Amygdala (tissue), 56 donors: ENCODE measurements around the gene CPED1.
A peak's percentile ranks its signal among the peaks of the same experiment; 100 is the strongest.

ENCODE experiments used
- DNase-seq, 56 donors: peaks; one replicate each; lab custom pipeline; 2025; lab: John Stamatoyannopoulos, UW

CPED1 gene

GRCh38 chr7:121330053-121330833 is 341.7 kb downstream of the CPED1 start:
- DNase-seq, result peak in 2 of 56 donors; percentile 0

- DNase-seq, result no peak
Measured at GRCh38 chr7:121331048-121331447, 342.5 kb downstream of the CPED1 start.

- DNase-seq, result no peak
Measured at GRCh38 chr7:121331574-121331973, 343.1 kb downstream of the CPED1 start.

- no peak for DNase-seq
Measured at GRCh38 chr7:121334376-121334775, 345.9 kb downstream of the CPED1 start.

- no peak for DNase-seq
Measured at GRCh38 chr7:121334875-121335648, 346.6 kb downstream of the CPED1 start.

GRCh38 chr7:121336579-121336978 is 348.1 kb downstream of the CPED1 start:
- no peak for DNase-seq

GRCh38 chr7:121337398-121337797 is 348.9 kb downstream of the CPED1 start:
- no peak for DNase-seq

- DNase-seq, result no peak
Measured at GRCh38 chr7:121339082-121339481, 350.6 kb downstream of the CPED1 start.

- DNase-seq, result no peak
Measured at GRCh38 chr7:121341933-121342332, 353.4 kb downstream of the CPED1 start.

GRCh38 chr7:121342631-121343030 is 354.1 kb downstream of the CPED1 start:
- DNase-seq, result no peak

- DNase-seq, result no peak
Measured at GRCh38 chr7:121343302-121343701, 354.8 kb downstream of the CPED1 start.

- DNase-seq, result no peak
Measured at GRCh38 chr7:121344093-121344492, 355.6 kb downstream of the CPED1 start.

- no peak for DNase-seq
Measured at GRCh38 chr7:121344497-121344896, 356.0 kb downstream of the CPED1 start.
